IMR-90 (cell line): ENCODE data around the gene KCTD18. TPM values are rescaled to one million over a fixed set of nuclear protein-coding genes. Genes with fewer than 3 reads are reported as not detected.
A peak's percentile ranks its signal among the peaks of the same experiment; 100 is the strongest.

Experiments used
- ATAC-seq: fragments of 200-7000 bp; cut with Tn5 transposase; 2 replicates; pipeline ENCODE4 v1.9.1; 2020; ENCODE audit warnings: low read depth, mild to moderate bottlenecking, moderate library complexity
- BruUV-seq: library from RNA; stranded (reverse); fragments of 400-500 nt; replicated peaks from 2 replicates; lab custom pipeline; 2021; lab: Mats Ljungman, UMichigan
- CTCF ChIA-PET: fragments of 300-600 bp; formaldehyde crosslinking; extraction: SDS; loops from one replicate; lab custom pipeline; 2021; ENCODE audit warnings: antibody characterized with exemption; lab: Yijun Ruan, JAX
- POLR2A ChIA-PET: fragments of 300-600 bp; sonication (Branson Sonifier 250); formaldehyde crosslinking; loops from one replicate; lab custom pipeline; 2022; ENCODE audit warnings: antibody characterized with exemption; ENCODE audit not compliant: unreplicated experiment; lab: Charles Lee
- DNase-seq: peaks from one replicate; pipeline ENCODE4 v3.0.0; 2013
- H2AFZ ChIP-seq: replicated peaks from 2 replicates; pipeline ENCODE3; 2013; ENCODE audit warnings: low read length, mild to moderate bottlenecking; ENCODE audit not compliant: poor library complexity
- H2AK5ac ChIP-seq: 2 replicates; pipeline ENCODE4 v1.6.1; 2013; ENCODE audit warnings: low read depth, low read length, inconsistent platforms
- H2AK9ac ChIP-seq: replicated peaks from 2 replicates; pipeline ENCODE3; 2013; ENCODE audit warnings: mild to moderate bottlenecking, low read depth, low read length, moderate library complexity; ENCODE audit not compliant: poor library complexity
- H2BK120ac ChIP-seq: 2 replicates; pipeline ENCODE4 v1.6.1; 2013; ENCODE audit warnings: low read depth, low read length, inconsistent platforms
- H2BK15ac ChIP-seq: 3 replicates; pipeline ENCODE4 v1.6.1; 2013; ENCODE audit warnings: low read depth, low read length, inconsistent platforms
- H2BK20ac ChIP-seq: 2 replicates; pipeline ENCODE4 v1.6.1; 2013; ENCODE audit warnings: low read depth, mild to moderate bottlenecking, inconsistent platforms, low read length, moderate library complexity
- H2BK5ac ChIP-seq: 2 replicates; pipeline ENCODE4 v1.6.1; 2013; ENCODE audit warnings: mild to moderate bottlenecking, low read depth, low read length, inconsistent platforms; ENCODE audit not compliant: poor library complexity, severe bottlenecking
- H3K14ac ChIP-seq: replicated peaks from 2 replicates; pipeline ENCODE4 v1.6.1; 2013; ENCODE audit warnings: low read depth, low read length, inconsistent platforms
- H3K18ac ChIP-seq: 2 replicates; pipeline ENCODE4 v1.6.1; 2013; ENCODE audit warnings: low read depth, low read length, control low read depth
- H3K23ac ChIP-seq: 2 replicates; pipeline ENCODE4 v1.6.1; 2013; ENCODE audit warnings: low read depth, low read length, inconsistent platforms
- H3K27ac ChIP-seq: 2 replicates; pipeline ENCODE4 v1.5.1; 2013; ENCODE audit warnings: mild to moderate bottlenecking, control low read depth, low read length; ENCODE audit not compliant: insufficient read depth
- H3K27me3 ChIP-seq: 2 replicates; pipeline ENCODE4 v1.6.1; 2013; ENCODE audit warnings: low read length; ENCODE audit not compliant: control insufficient read depth, insufficient read depth
- H3K36me3 ChIP-seq: 2 replicates; pipeline ENCODE4 v1.6.1; 2013; ENCODE audit warnings: low read length, mixed read lengths; ENCODE audit not compliant: control insufficient read depth, insufficient read depth
- H3K4ac ChIP-seq: 2 replicates; pipeline ENCODE4 v1.6.1; 2013; ENCODE audit warnings: low read depth, low read length, inconsistent platforms
- H3K4me1 ChIP-seq: 2 replicates; pipeline ENCODE4 v1.6.1; 2013; ENCODE audit warnings: low read length, mixed read lengths; ENCODE audit not compliant: control insufficient read depth, insufficient read depth
- H3K4me2 ChIP-seq: 2 replicates; pipeline ENCODE4 v1.6.1; 2013; ENCODE audit warnings: low read depth, mild to moderate bottlenecking, control low read depth, low read length, moderate library complexity
- H3K4me3 ChIP-seq: 2 replicates; pipeline ENCODE4 v1.5.1; 2013; ENCODE audit warnings: low read depth, mild to moderate bottlenecking, control low read depth, low read length, moderate library complexity; ENCODE audit not compliant: insufficient read depth
- H3K56ac ChIP-seq: 2 replicates; pipeline ENCODE4 v1.6.1; 2013; ENCODE audit warnings: low read length, inconsistent platforms; ENCODE audit not compliant: insufficient read depth; ENCODE audit errors: extremely low read depth
- H3K79me1 ChIP-seq, 2 experiments: 2 replicates each; pipeline ENCODE4 v1.6.1; 2013; ENCODE audit warnings: low read length in 2 of 2, inconsistent platforms in 1 of 2, low read depth in 1 of 2
- H3K9ac ChIP-seq: 2 replicates; pipeline ENCODE4 v1.6.1; 2013; ENCODE audit warnings: low read depth, low read length, control low read depth
- H3K9me1 ChIP-seq: 2 replicates; pipeline ENCODE4 v1.6.1; 2013; ENCODE audit warnings: low read length, inconsistent platforms; ENCODE audit not compliant: insufficient read depth
- H3K9me3 ChIP-seq: 2 replicates; pipeline ENCODE4 v1.6.1; 2013; ENCODE audit warnings: low read length; ENCODE audit not compliant: control insufficient read depth, insufficient read depth
- H4K20me1 ChIP-seq: 2 replicates; pipeline ENCODE4 v1.6.1; 2013; ENCODE audit warnings: low read length, inconsistent platforms; ENCODE audit not compliant: insufficient read depth
- H4K5ac ChIP-seq: 2 replicates; pipeline ENCODE4 v1.6.1; 2013; ENCODE audit warnings: mild to moderate bottlenecking, low read depth, low read length, control low read depth
- H4K8ac ChIP-seq, 2 experiments: 2 replicates each; pipeline ENCODE4 v1.6.1; 2013; ENCODE audit warnings: low read depth in 2 of 2, low read length in 2 of 2, control low read depth in 1 of 2, inconsistent platforms in 1 of 2
- H4K91ac ChIP-seq: 2 replicates; pipeline ENCODE4 v1.6.1; 2013; ENCODE audit warnings: low read depth, low read length, inconsistent platforms; ENCODE audit not compliant: insufficient read depth
- BHLHE40 ChIP-seq: fragments of 150-350 bp; IDR thresholded peaks from 2 replicates; pipeline ENCODE4 v1.6.1; 2016; ENCODE audit warnings: mild to moderate bottlenecking, low read depth, low read length
- CHD1 ChIP-seq: IDR thresholded peaks from 2 replicates; pipeline ENCODE4 v1.6.1; 2012; ENCODE audit warnings: low read depth, low read length, improper control_type of control experiment
- FOS ChIP-seq: fragments of 150-350 bp; IDR thresholded peaks from 2 replicates; pipeline ENCODE4 v1.6.1; 2016; ENCODE audit warnings: low read depth, low read length
- MAFK ChIP-seq: IDR thresholded peaks from 2 replicates; pipeline ENCODE4 v1.6.1; 2012; ENCODE audit warnings: low read depth, low read length, improper control_type of control experiment
- MAZ ChIP-seq: IDR thresholded peaks from 2 replicates; pipeline ENCODE4 v1.6.1; 2012; ENCODE audit warnings: low read depth, mild to moderate bottlenecking, low read length, improper control_type of control experiment, moderate library complexity, borderline replicate concordance
- MXI1 ChIP-seq: IDR thresholded peaks from 2 replicates; pipeline ENCODE4 v1.6.1; 2012; ENCODE audit warnings: low read depth, mild to moderate bottlenecking, low read length, moderate library complexity, borderline replicate concordance
- NFE2L2 ChIP-seq: fragments of 150-350 bp; IDR thresholded peaks from 2 replicates; pipeline ENCODE4 v1.6.1; 2016; ENCODE audit warnings: low read depth, mild to moderate bottlenecking, low read length
- POLR2A ChIP-seq: IDR thresholded peaks from 2 replicates; pipeline ENCODE4 v1.6.1; 2012; ENCODE audit warnings: mild to moderate bottlenecking, low read depth, low read length
- RAD21 ChIP-seq: IDR thresholded peaks from 2 replicates; pipeline ENCODE4 v1.6.1; 2012; ENCODE audit warnings: low read length, improper control_type of control experiment
- RCOR1 ChIP-seq: IDR thresholded peaks from 2 replicates; pipeline ENCODE4 v1.6.1; 2012; ENCODE audit warnings: mild to moderate bottlenecking, low read length, improper control_type of control experiment; ENCODE audit not compliant: insufficient replicate concordance
- RFX5 ChIP-seq: IDR thresholded peaks from 2 replicates; pipeline ENCODE4 v1.8.0; 2012; ENCODE audit warnings: low read depth, mild to moderate bottlenecking, low read length, moderate library complexity
- SMC3 ChIP-seq: fragments of 150-350 bp; IDR thresholded peaks from 2 replicates; pipeline ENCODE4 v1.6.1; 2016; ENCODE audit warnings: low read depth, mild to moderate bottlenecking, antibody characterized with exemption, low read length, moderate library complexity
- WGBS, 2 experiments: methylation state at CpG; one replicate each; pipeline versions ENCODE4 v1.1.5 to v1.1.7; 2013; ENCODE audit warnings: missing lambda C conversion rate in 2 of 2; ENCODE audit not compliant: insufficient read length in 1 of 2; ENCODE audit errors: extremely low coverage in 2 of 2; 5-methylcytosine and 5-hydroxymethylcytosine counted together
- dilution Hi-C: fragments of 300-500 bp; cut with HindIII; formaldehyde crosslinking; loops from one replicate; pipeline ENCODE4 v1.14.3; 2018; ENCODE audit warnings: low sequenced_read_pairs; ENCODE audit not compliant: unreplicated experiment
- in situ Hi-C: fragments of 300-500 bp; cut with MboI; formaldehyde crosslinking; loops from 3 replicates; pipeline ENCODE4 v1.14.3; 2019; ENCODE audit warnings: low sequenced_read_pairs, inconsistent platforms, mixed read lengths
- intact Hi-C: fragments of 100-400 bp; cut with micrococcal nuclease; formaldehyde crosslinking; loops from 2 replicates; pipeline ENCODE4 v1.10.0; 2022
- polyA plus RNA-seq, 3 experiments: library from polyadenylated mRNA; depleted of rRNA; stranded (reverse); fragments of >200 nt; gene quantifications; 2 replicates each; pipeline ENCODE4 v1.2.3, GENCODE V29; 2012; ENCODE audit warnings: low replicate concordance in 1 of 3
- total RNA-seq: library from RNA; depleted of rRNA; stranded (reverse); fragments of >200 nt; gene quantifications from 2 replicates; pipeline ENCODE4 v1.2.3, GENCODE V29; 2012
- TF ChIP-seq, protein P1 (sequence below): fragments of 150-350 bp; IDR thresholded peaks from 2 replicates; pipeline ENCODE4 v1.6.1; 2016; ENCODE audit warnings: low read depth, mild to moderate bottlenecking, low read length, moderate library complexity, borderline replicate concordance
- TF ChIP-seq, protein P2 (sequence below): fragments of 150-350 bp; IDR thresholded peaks from 2 replicates; pipeline ENCODE4 v1.6.1; 2017; ENCODE audit warnings: mild to moderate bottlenecking, antibody characterized with exemption, low read length, low read depth

KCTD18 gene
- total and polyA plus RNA-seq, 2 of the 4 experiments (the other 2 are of a cell fraction) = 6.7 to 10.4 TPM

DNA sequence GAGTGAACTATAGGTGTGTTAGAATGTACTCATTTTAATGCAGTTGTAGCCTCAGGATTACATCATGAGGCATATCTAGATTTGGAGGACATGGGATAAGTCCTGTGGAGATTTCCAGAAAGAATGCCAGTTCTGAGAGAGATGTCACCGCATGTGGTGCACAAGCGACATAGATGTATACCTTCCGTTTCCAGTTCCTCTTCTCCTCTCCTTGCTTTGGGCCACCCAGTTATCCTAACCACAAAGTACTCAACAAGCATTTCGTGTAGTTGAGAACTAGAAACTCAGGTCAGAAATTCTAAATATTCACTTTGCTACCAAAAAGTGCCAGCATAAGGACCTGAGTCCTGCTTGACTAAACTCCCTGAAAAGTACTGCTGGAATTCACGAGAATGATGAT lies 66.5 kb downstream of the KCTD18 start:
- H3K56ac ChIP-seq = no peak overlapping the region
- no peak overlapping the region for H2AK9ac ChIP-seq
- ATAC-seq (no peak), DNase-seq (no peak)
- H3K14ac ChIP-seq = no peak overlapping the region
- H3K4me1 ChIP-seq = peaks cover 28% of the 10 kb centered on the region
- TF ChIP-seq MAZ = no peak
- TF ChIP-seq NFE2L2 = no peak
- TF ChIP-seq RAD21 = no peak
- no peak for TF ChIP-seq FOS
- no peak for TF ChIP-seq RFX5
- no peak for TF ChIP-seq MXI1
- TF ChIP-seq, protein P1, sequence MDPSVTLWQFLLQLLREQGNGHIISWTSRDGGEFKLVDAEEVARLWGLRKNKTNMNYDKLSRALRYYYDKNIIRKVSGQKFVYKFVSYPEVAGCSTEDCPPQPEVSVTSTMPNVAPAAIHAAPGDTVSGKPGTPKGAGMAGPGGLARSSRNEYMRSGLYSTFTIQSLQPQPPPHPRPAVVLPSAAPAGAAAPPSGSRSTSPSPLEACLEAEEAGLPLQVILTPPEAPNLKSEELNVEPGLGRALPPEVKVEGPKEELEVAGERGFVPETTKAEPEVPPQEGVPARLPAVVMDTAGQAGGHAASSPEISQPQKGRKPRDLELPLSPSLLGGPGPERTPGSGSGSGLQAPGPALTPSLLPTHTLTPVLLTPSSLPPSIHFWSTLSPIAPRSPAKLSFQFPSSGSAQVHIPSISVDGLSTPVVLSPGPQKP = no peak
- TF ChIP-seq, protein P2, sequence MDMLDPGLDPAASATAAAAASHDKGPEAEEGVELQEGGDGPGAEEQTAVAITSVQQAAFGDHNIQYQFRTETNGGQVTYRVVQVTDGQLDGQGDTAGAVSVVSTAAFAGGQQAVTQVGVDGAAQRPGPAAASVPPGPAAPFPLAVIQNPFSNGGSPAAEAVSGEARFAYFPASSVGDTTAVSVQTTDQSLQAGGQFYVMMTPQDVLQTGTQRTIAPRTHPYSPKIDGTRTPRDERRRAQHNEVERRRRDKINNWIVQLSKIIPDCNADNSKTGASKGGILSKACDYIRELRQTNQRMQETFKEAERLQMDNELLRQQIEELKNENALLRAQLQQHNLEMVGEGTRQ = no peak
- TF ChIP-seq MAFK = no peak
- TF ChIP-seq BHLHE40 = no peak
- TF ChIP-seq CHD1 = no peak
- TF ChIP-seq POLR2A = no peak
- TF ChIP-seq RCOR1 = no peak
- no peak for TF ChIP-seq SMC3
- H3K9me1 ChIP-seq = peaks cover 4% of the 10 kb centered on the region
- H4K8ac ChIP-seq = no peak overlapping the region
- peak overlapping the region; percentile 1; the same call in 1 of the 3 replicates for H2BK15ac ChIP-seq
- H3K79me1 ChIP-seq = peaks cover 18 to 77% of the 10 kb centered on the region in 2 experiments
- no peak overlapping the region; the same call in 1 of the 2 replicates for H3K23ac ChIP-seq
- peaks cover 28% of the 10 kb centered on the region for H3K36me3 ChIP-seq
- H2AK5ac ChIP-seq = 0 out of 2 replicates have a peak overlapping the region, but pooled peaks have one; percentile 2
- H2BK5ac ChIP-seq = peak overlapping the region; percentile 62
- H4K5ac ChIP-seq = peak overlapping the region; percentile 80
- H3K27ac ChIP-seq = peak overlapping the region; percentile 72; the same call in 1 of the 2 replicates
- no peak overlapping the region for H2BK120ac ChIP-seq
- H4K20me1 ChIP-seq = no peaks in the 10 kb centered on the region; the same call in 1 of the 2 replicates
- dilution Hi-C loops (no loop called here), intact Hi-C loops (no loop called here), in situ Hi-C loops (no loop called here)
- H3K9ac ChIP-seq = no peak overlapping the region
- H3K4me3 ChIP-seq = no peak overlapping the region
- no CpG with 5 or more reads among the region's 5 CpGs for WGBS, 2 experiments
- no TSS peak for BruUV-seq
- H3K4me2 ChIP-seq = no peak overlapping the region; the same call in 1 of the 2 replicates
- POLR2A ChIA-PET = no interaction called here
- CTCF ChIA-PET = no interaction called here
- no peak overlapping the region for H4K91ac ChIP-seq
- no peak overlapping the region for H2BK20ac ChIP-seq
- H2AFZ ChIP-seq = no peak overlapping the region
- peak overlapping the region; percentile 86 for H3K18ac ChIP-seq
- H3K9me3 ChIP-seq = no peaks in the 10 kb centered on the region
- H3K27me3 ChIP-seq = no peaks in the 10 kb centered on the region
- H3K4ac ChIP-seq = peak overlapping the region; percentile 29; the same call in 1 of the 2 replicates
